ENCODE results near the gene CHRND.

GRCh38 chr2:232539298-232540231, 13.6 kb downstream of the CHRND start, which contains the start of gene CHRNG:
- TF ChIP-seq CTCF (IDR thresholded peaks at IDR 0.05; ENCODE audit: insufficient read depth, low read depth, low read length) (no peak), EZH2 (IDR thresholded peaks at IDR 0.05; ENCODE audit: insufficient read depth, low read length) (no peak)
